Astrocyte (in vitro differentiated cells and primary cell): ENCODE data around the gene ADM.
A peak's percentile ranks its signal among the peaks of the same experiment; 100 is the strongest.

Experiments
- EZH2 ChIP-seq: IDR thresholded peaks from 2 replicates; pipeline ENCODE4 v1.6.1; 2012; ENCODE audit warnings: mild to moderate bottlenecking, low read length, inconsistent platforms; ENCODE audit not compliant: insufficient read depth
- TF ChIP-seq, protein P1 (sequence below): IDR thresholded peaks from 2 replicates; pipeline ENCODE4 v1.5.1; 2011; ENCODE audit warnings: low read depth, mild to moderate bottlenecking, inconsistent platforms, low read length, moderate library complexity; ENCODE audit not compliant: insufficient read depth

DNA sequence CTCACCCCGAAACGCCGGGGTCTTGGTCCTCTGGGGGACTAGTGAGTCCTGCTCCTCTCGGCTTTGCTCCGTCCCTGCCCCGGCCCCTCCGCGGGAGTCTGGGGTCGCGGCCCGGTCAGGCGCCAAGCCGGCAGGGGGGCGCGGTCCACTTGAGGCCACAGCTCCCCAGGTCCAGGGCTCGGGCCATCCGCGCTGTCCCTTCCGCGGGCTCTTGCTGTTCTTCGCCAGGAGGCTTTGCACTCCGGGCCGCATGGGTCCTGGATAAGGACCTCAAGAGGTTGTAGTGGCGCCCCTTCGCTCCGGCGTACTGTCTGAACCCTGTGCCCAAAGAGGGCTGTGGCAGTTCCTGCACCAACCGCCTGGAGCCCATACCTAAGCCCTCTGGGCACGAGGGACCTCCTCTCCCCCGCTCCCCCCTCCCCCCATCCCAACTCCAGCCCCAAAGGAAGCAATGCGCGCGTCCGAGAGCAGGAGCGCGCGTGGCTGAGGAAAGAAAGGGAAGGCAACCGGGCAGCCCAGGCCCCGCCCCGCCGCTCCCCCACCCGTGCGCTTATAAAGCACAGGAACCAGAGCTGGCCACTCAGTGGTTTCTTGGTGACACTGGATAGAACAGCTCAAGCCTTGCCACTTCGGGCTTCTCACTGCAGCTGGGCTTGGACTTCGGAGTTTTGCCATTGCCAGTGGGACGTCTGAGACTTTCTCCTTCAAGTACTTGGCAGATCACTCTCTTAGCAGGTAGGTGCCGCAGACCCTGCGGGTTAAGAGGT, at the start of gene ADM:
- TF ChIP-seq, protein P1, sequence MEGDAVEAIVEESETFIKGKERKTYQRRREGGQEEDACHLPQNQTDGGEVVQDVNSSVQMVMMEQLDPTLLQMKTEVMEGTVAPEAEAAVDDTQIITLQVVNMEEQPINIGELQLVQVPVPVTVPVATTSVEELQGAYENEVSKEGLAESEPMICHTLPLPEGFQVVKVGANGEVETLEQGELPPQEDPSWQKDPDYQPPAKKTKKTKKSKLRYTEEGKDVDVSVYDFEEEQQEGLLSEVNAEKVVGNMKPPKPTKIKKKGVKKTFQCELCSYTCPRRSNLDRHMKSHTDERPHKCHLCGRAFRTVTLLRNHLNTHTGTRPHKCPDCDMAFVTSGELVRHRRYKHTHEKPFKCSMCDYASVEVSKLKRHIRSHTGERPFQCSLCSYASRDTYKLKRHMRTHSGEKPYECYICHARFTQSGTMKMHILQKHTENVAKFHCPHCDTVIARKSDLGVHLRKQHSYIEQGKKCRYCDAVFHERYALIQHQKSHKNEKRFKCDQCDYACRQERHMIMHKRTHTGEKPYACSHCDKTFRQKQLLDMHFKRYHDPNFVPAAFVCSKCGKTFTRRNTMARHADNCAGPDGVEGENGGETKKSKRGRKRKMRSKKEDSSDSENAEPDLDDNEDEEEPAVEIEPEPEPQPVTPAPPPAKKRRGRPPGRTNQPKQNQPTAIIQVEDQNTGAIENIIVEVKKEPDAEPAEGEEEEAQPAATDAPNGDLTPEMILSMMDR: peak; percentile 10
- TF ChIP-seq EZH2: no peak
